Adipocyte (in vitro differentiated cells): ENCODE measurements around the gene TMEM59L.

Source experiments
- DNase-seq: peaks from one replicate; pipeline ENCODE4 v3.0.0-alpha.2; 2015; ENCODE audit warnings: low read depth
- H3K27me3 ChIP-seq: replicated peaks from 2 replicates; pipeline ENCODE4 v1.7.0; 2013; ENCODE audit warnings: mild to moderate bottlenecking, low read length, moderate library complexity; ENCODE audit not compliant: control insufficient read depth, insufficient read depth
- H3K36me3 ChIP-seq: 2 replicates; pipeline ENCODE4 v1.7.0; 2013; ENCODE audit warnings: low read length, mild to moderate bottlenecking, moderate library complexity; ENCODE audit not compliant: control insufficient read depth, insufficient read depth, severe bottlenecking
- H3K4me1 ChIP-seq: 2 replicates; pipeline ENCODE4 v1.7.0; 2013; ENCODE audit warnings: mild to moderate bottlenecking, low read length, moderate library complexity; ENCODE audit not compliant: control insufficient read depth, insufficient read depth
- H3K4me3 ChIP-seq: 2 replicates; pipeline ENCODE4 v1.7.0; 2013; ENCODE audit warnings: mild to moderate bottlenecking, low read length, moderate library complexity
- H3K9ac ChIP-seq: 2 replicates; pipeline ENCODE4 v1.7.0; 2013; ENCODE audit warnings: mild to moderate bottlenecking, low read length, moderate library complexity
- H3K9me3 ChIP-seq: 2 replicates; pipeline ENCODE4 v1.7.0; 2013; ENCODE audit warnings: mild to moderate bottlenecking, low read length, moderate library complexity; ENCODE audit not compliant: control insufficient read depth

TMEM59L gene

DNA sequence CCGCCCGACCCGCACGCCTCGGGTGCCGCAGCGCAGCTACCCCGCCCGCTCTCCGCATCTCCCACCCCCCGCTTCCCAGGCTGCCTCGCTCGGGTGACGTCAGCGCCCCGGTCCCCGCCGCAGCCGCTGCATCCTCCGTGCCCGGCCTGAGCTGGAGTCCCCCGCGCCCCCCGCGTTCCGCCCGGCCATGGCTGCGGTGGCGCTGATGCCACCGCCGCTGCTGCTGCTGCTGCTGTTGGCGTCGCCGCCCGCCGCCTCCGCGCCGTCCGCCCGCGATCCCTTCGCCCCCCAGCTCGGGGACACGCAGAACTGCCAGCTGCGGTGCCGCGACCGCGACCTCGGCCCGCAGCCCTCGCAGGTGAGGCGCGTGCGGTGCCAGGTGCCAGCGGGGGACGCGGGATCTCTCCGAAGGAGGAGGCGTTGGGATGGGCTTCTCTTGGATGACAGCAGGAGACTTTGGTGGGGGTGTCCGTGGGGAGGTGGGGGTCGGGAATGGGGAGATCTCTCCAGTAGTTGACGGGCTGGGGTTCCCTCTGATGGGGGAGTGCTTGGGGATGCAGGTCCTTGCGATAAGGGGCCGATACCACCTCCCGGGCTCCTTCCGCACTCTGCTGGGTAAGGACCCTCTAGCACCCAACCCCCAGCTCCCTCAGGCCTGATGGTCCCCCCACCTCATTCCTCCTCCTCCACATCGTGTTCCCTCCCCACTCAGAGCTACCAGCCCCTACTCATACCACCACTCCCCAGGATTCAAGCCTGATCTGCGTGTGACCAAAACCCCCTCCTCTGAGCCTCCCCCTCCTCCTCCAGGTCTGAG lies at the start of gene TMEM59L:
TMEM59L (plus strand) TSS at position 99 of the 817 bp plus-strand sequence; CDS start at position 188, 89 bp downstream.
- Histone ChIP-seq H3K4me3 (peak within 1 kb of the TSS; percentile 72), H3K27me3 (peaks cover 13% of the 10 kb centered on the region), H3K9ac (peak within 1 kb of the TSS; percentile 71), H3K9me3 (no peaks in the 10 kb centered on the region), H3K4me1 (peaks cover 21% of the 10 kb centered on the region), H3K36me3 (no peaks in the 10 kb centered on the region)
- peak; percentile 63 for DNase-seq

DNA sequence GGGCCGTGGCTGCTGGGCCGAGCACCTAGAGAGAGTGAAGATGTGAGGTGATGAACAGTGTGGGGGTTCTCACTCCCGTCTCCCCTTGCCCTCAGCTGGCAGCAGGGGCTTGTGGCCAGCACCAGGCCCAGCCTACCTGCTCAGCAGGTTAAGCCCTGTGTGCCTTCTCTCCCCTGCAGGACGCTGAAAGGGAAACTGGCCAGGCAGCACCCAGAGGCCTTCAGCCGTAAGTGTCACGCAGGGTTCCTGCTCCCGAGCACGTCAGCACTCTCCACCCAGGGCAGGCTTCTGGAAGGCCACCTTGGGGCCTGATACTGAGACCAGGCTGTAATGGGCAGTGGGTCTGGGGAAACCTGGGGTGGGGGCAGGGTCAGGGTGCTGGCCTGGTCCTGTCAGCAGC lies 45.7 kb upstream of the TMEM59L start:
- DNase-seq, result no peak
- no peak overlapping the region for H3K9ac ChIP-seq
- no peaks in the 10 kb centered on the region for H3K9me3 ChIP-seq
- peaks cover 3% of the 10 kb centered on the region for H3K4me1 ChIP-seq
- H3K36me3 ChIP-seq, result peaks cover 69% of the 10 kb centered on the region
- no peak overlapping the region for H3K4me3 ChIP-seq
- no peaks in the 10 kb centered on the region for H3K27me3 ChIP-seq

DNA sequence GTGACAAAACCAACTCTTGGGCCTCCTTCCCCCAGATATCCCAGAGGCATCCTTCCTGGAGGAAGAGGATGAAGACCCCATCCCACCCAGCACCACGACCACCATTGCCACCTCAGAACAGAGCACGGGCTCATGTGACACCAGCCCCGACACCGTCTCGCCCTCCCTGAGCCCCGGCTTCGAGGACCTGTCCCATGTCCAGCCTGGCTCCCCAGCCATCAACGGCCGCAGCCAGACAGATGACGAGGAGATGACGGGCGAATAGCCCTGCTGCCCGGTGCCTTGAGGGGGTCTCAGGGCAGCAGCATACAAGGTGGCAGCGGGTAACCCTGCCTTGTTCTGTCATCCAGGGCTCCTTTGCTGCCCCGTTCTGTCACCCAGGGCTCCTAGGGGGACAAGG lies 44.3 kb upstream of the TMEM59L start:
- no peak overlapping the region for H3K9ac ChIP-seq
- H3K36me3 ChIP-seq, result peaks cover 65% of the 10 kb centered on the region
- no peaks in the 10 kb centered on the region for H3K9me3 ChIP-seq
- H3K4me1 ChIP-seq, result peaks cover 10% of the 10 kb centered on the region
- DNase-seq, result no peak
- H3K4me3 ChIP-seq, result no peak overlapping the region
- no peaks in the 10 kb centered on the region for H3K27me3 ChIP-seq

DNA sequence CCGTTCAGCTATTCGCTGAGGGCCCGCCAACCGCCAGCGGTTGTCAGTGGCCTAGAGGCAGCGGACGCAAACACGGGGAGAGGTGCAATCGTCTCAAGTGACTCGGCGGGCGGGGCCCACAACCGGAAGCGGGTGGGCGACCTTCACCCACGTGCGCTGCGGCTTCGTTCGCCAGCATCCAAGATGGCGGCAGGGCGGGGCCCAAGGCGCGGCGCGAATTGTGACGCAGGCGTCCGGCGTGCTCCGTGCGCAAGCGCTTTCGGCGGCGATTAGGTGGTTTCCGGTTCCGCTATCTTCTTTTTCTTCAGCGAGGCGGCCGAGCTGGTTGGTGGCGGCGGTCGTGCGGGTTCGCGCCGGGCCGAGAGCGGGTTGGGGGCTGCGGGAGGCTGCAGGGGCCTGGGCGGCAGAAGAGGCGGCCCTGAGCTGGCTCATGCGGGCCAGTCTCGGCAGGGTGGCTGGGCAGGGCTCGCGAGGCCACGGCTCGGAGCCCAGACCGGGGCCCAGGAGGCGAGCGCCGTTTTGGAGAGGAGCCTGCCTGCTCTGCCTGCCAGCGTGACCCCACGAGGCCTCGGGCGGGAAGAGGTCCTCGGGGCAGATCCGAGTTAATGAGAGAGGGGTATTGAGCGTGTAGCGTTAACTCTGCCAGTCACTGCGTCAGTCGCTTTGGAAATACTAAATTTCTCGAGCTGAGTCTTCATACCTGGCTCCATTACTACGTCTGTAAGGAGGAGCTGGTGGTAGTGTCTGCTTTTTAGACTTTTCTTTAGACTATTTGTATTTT lies 40.9 kb upstream of the TMEM59L start, which contains the start of gene UBA52:
UBA52 (plus strand) TSS at position 294 of the 781 bp plus-strand sequence. CDS start 1,444 bp downstream, outside the sequence.
- Histone ChIP-seq H3K27me3 (no peaks in the 10 kb centered on the region), H3K9me3 (no peaks in the 10 kb centered on the region), H3K9ac (peak within 1 kb of the TSS; percentile 98), H3K36me3 (peaks cover 66% of the 10 kb centered on the region), H3K4me3 (peak within 1 kb of the TSS; percentile 94), H3K4me1 (peaks cover 14% of the 10 kb centered on the region)
- DNase-seq, result peak; percentile 99

DNA sequence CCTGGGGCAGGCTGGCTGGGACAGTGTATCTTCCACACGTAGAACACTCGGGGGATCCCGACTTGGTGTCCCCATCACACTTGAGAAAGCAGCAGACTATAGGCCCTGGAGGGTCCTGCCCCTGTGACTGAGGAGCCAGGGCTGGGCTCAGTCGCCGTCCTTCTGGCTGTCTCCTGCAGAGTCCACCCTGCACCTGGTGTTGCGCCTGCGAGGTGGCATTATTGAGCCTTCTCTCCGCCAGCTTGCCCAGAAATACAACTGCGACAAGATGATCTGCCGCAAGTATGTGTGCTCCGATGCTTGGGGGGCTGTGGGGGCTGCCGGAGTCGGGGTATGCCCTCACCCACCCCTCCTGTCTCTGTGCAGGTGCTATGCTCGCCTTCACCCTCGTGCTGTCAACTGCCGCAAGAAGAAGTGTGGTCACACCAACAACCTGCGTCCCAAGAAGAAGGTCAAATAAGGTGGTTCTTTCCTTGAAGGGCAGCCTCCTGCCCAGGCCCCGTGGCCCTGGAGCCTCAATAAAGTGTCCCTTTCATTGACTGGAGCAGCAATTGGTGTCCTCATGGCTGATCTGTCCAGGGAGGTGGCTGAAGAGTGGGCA lies 37.9 kb upstream of the TMEM59L start:
- DNase-seq, result no peak
- peaks cover 49% of the 10 kb centered on the region for H3K36me3 ChIP-seq
- H3K9ac ChIP-seq, result peak overlapping the region; percentile 21
- no peak overlapping the region for H3K4me3 ChIP-seq
- no peaks in the 10 kb centered on the region for H3K27me3 ChIP-seq
- no peaks in the 10 kb centered on the region for H3K9me3 ChIP-seq
- H3K4me1 ChIP-seq, result peaks cover 14% of the 10 kb centered on the region

DNA sequence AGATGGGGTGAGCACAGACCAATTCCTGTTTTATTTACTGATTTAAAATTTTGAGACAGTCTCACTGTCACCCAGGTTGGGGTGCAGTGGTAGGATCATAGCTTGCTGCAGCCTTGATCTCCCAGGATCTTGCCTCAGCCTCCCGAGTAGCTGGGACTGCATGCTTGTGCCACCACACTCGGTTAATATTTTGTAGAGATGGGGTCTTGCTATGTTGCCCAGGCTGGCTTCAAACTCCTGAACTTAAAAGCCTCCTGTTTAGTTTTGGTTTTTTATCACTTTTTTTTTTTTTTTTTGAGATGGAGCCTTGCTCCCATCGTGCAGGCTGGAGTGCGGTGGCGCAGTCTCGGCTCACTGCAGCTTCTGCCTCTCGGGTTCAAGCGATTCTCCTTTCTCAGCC lies 36.3 kb upstream of the TMEM59L start:
- H3K36me3 ChIP-seq, result peaks cover 49% of the 10 kb centered on the region
- no peak overlapping the region for H3K9ac ChIP-seq
- H3K27me3 ChIP-seq, result no peaks in the 10 kb centered on the region
- no peaks in the 10 kb centered on the region for H3K9me3 ChIP-seq
- peaks cover 14% of the 10 kb centered on the region for H3K4me1 ChIP-seq
- no peak for DNase-seq
- no peak overlapping the region for H3K4me3 ChIP-seq

DNA sequence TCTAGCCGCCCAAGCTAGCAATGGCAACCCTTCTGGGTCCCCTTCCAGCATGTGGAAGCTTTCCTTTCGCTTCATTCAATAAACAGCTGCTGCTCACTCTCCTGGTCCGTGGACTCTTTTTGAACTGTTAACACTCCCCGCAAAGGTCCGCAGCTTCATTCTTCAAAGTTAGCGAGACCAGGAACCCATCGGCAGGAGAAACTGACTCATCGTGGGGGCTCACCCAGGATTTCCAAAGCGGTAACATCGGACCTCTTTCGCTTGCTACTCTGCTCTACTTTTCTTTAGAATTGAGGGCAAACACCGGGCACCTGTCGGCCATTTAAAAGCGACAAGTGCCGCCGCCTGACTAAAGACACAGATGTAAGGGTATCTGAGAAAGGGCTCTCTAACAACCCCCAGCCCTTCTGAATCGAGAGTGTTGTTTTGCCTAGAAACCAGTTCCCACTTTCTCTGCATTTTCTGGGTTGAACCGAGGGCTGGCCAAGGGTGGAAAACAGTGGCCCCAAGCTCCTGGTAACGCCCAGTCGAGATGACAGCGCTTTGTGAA lies 35.2 kb upstream of the TMEM59L start:
- Histone ChIP-seq H3K36me3 (peaks cover 49% of the 10 kb centered on the region), H3K4me3 (no peak overlapping the region), H3K9me3 (no peaks in the 10 kb centered on the region), H3K27me3 (no peaks in the 10 kb centered on the region), H3K4me1 (peaks cover 13% of the 10 kb centered on the region), H3K9ac (no peak overlapping the region)
- no peak for DNase-seq

DNA sequence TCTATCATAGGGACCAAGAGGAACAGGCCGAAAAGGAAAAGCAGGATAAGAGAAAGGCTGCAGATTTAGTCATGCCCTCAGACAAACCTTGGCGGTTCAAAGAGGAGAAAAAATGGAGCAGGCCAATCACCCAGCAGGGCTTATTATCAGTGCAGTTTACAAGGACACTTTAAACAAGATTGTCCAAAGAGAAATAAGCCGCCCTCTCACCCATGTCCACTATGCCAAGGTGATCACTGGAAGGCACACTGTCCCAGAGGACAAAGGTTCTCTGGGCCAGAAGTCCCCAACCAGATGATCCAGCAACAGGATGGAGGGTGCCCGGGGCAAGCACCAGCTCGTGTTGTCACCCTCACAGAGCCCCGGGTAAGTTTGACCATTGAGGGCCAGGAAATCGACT lies 32.4 kb upstream of the TMEM59L start:
- no peaks in the 10 kb centered on the region for H3K27me3 ChIP-seq
- H3K36me3 ChIP-seq, result peaks cover 25% of the 10 kb centered on the region
- no peak for DNase-seq
- no peak overlapping the region for H3K9ac ChIP-seq
- H3K9me3 ChIP-seq, result no peaks in the 10 kb centered on the region
- H3K4me1 ChIP-seq, result no peaks in the 10 kb centered on the region
- no peak overlapping the region for H3K4me3 ChIP-seq

DNA sequence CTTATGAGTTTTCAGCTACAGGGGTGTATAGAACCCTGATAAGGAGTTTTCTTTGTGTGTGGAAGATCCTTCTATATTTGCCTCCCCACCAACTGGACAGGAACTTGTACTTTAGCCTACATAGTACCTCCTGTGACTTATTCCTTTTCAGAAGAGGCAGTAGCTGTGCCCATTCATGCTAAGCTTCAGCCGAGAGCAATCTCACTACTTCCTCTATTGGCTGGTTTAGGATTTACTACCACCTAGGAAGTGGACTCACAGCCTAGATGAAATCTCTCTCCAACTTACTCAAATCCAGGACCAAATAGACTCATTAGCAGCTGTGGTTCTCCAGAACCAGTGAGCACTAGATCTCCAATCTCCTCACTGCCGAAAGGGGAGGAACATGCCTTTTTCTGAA lies 26.4 kb upstream of the TMEM59L start:
- no peak for DNase-seq
- Histone ChIP-seq H3K9me3 (no peaks in the 10 kb centered on the region), H3K4me3 (no peak overlapping the region), H3K36me3 (peaks cover 5% of the 10 kb centered on the region), H3K27me3 (no peaks in the 10 kb centered on the region), H3K9ac (no peak overlapping the region), H3K4me1 (peaks cover 23% of the 10 kb centered on the region)

DNA sequence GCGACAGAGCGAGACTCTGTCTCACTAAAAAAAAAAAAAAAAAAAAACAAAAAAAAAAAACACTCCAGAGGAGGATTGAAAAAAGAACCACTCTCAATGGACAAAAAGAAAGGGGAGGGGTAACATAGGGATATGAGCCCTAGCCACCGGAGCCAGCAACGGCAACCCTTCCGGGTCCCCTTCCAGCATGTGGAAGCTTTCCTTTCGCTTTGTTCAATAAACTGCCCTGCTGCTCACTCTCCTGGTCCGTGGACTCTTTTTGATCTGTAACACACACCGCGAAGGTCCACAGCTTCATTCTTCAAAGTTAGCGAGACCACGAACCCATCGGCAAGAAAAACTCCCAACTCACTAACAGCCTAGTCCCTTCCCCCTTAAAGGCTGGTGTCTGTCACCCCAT lies 25.1 kb upstream of the TMEM59L start:
- no peak for DNase-seq
- H3K9ac ChIP-seq, result peak overlapping the region; percentile 92
- no peaks in the 10 kb centered on the region for H3K9me3 ChIP-seq
- peaks cover 5% of the 10 kb centered on the region for H3K36me3 ChIP-seq
- peak overlapping the region; percentile 82 for H3K4me3 ChIP-seq
- H3K27me3 ChIP-seq, result no peaks in the 10 kb centered on the region
- H3K4me1 ChIP-seq, result peaks cover 33% of the 10 kb centered on the region
